HCT116 (cell line): ENCODE measurements around the gene OSER1. TPM values are rescaled to one million over a fixed set of nuclear protein-coding genes. Genes with fewer than 3 reads are reported as not detected.

Source experiments
- ATAC-seq: fragments of 200-7000 bp; cut with Tn5 transposase; 2 replicates; pipeline ENCODE4 v1.9.1; 2020; ENCODE audit warnings: mild to moderate bottlenecking, moderate library complexity
- BruUV-seq: library from RNA; stranded (reverse); fragments of 400-500 nt; replicated peaks from 2 replicates; lab custom pipeline; 2021; lab: Mats Ljungman, UMichigan
- CTCF ChIA-PET: fragments of 300-600 bp; sonication (Branson Sonifier 250); formaldehyde crosslinking; loops from one replicate; lab custom pipeline; 2021; ENCODE audit warnings: antibody characterized with exemption; lab: Charles Lee
- POLR2A ChIA-PET: fragments of 300-600, 350-600 bp; sonication (Branson Sonifier 250); formaldehyde crosslinking; loops from one replicate; lab custom pipeline; 2021; ENCODE audit warnings: antibody characterized with exemption; lab: Charles Lee
- RAD21 ChIA-PET, 2 experiments: fragments of 300-600 bp; sonication (Branson Sonifier 250); formaldehyde crosslinking; loops; one replicate each; lab custom pipeline; 2023; ENCODE audit warnings: low total read pairs in 2 of 2; ENCODE audit not compliant: uncharacterized antibody in 2 of 2, unreplicated experiment in 2 of 2, low non-redundant PET in 1 of 2; lab: Charles Lee
- DNase-seq: peaks from one replicate; pipeline ENCODE4 v3.0.0-alpha.2; 2010; ENCODE audit warnings: low read depth, low spot score
- H2AFZ ChIP-seq: fragments of 200-600 bp; shearing (Covaris generic), sonication (generic); 2 replicates; pipeline ENCODE4 v1.6.1; 2017; ENCODE audit warnings: low read depth, mixed run types, mixed read lengths, antibody characterized with exemption, low read length; ENCODE audit not compliant: poor library complexity, severe bottlenecking
- H3K27ac ChIP-seq: 2 replicates; pipeline ENCODE4 v1.5.1; 2012; ENCODE audit warnings: low read depth, low read length
- H3K27me3 ChIP-seq: fragments of 200-600 bp; sonication (generic); 2 replicates; pipeline ENCODE4 v1.6.1; 2016; ENCODE audit warnings: mixed run types, low read length, mixed read lengths; ENCODE audit not compliant: insufficient read depth
- H3K36me3 ChIP-seq, 2 experiments: fragments of 200-500 bp in 1 of 2; fragments of 200-600 bp in 1 of 2; sonication (Bioruptor generic) in 1 of 2; sonication (generic) in 1 of 2; 2 replicates each; pipeline versions ENCODE4 v1.5.1 to v1.6.1; 2014 to 2016; ENCODE audit warnings: low read length in 2 of 2, inconsistent platforms in 1 of 2, mixed read lengths in 1 of 2, mixed run types in 1 of 2; ENCODE audit not compliant: insufficient read depth in 2 of 2, control insufficient read depth in 1 of 2
- H3K4me1 ChIP-seq, 2 experiments: fragments of 200-600 bp in 1 of 2; sonication (generic) in 1 of 2; 2 replicates each; pipeline versions ENCODE4 v1.5.1 to v1.6.1; 2012 to 2017; ENCODE audit warnings: low read length in 2 of 2, inconsistent platforms in 1 of 2, mild to moderate bottlenecking in 1 of 2, mixed read lengths in 1 of 2, mixed run types in 1 of 2, moderate library complexity in 1 of 2; ENCODE audit not compliant: insufficient read depth in 2 of 2, control insufficient read depth in 1 of 2
- H3K4me2 ChIP-seq: fragments of 200-600 bp; sonication (generic); 2 replicates; pipeline ENCODE4 v1.6.1; 2017; ENCODE audit warnings: mixed run types, low read length, mixed read lengths
- H3K4me3 ChIP-seq, 2 experiments: fragments of 200-600 bp in 1 of 2; sonication (generic) in 1 of 2; replicated peaks in 1 of 2; 2 replicates each; pipeline ENCODE4 v1.5.1; 2011 to 2016; ENCODE audit warnings: low read length in 2 of 2, control low read depth in 1 of 2, low read depth in 1 of 2, mild to moderate bottlenecking in 1 of 2, mixed read lengths in 1 of 2, mixed run types in 1 of 2
- H3K79me2 ChIP-seq: fragments of 200-600 bp; sonication (generic); 2 replicates; pipeline ENCODE4 v1.6.1; 2017; ENCODE audit warnings: mild to moderate bottlenecking, mixed run types, low read length, moderate library complexity, mixed read lengths; ENCODE audit not compliant: insufficient read depth
- H3K9ac ChIP-seq: fragments of 200-600 bp; sonication (generic); 2 replicates; pipeline ENCODE4 v1.6.1; 2016; ENCODE audit warnings: low read length, mixed read lengths
- H3K9me2 ChIP-seq: fragments of 200-600 bp; sonication (generic), shearing (Covaris generic); 2 replicates; pipeline ENCODE4 v1.6.1; 2017; ENCODE audit warnings: mixed run types, mild to moderate bottlenecking, moderate library complexity; ENCODE audit not compliant: insufficient read depth
- H3K9me3 ChIP-seq, 2 experiments: fragments of 200-500 bp in 1 of 2; fragments of 200-600 bp in 1 of 2; sonication (Bioruptor generic) in 1 of 2; sonication (generic) in 1 of 2; 2 replicates each; pipeline ENCODE4 v1.6.1; 2014 to 2017; ENCODE audit warnings: low read length in 2 of 2, mixed read lengths in 2 of 2, inconsistent platforms in 1 of 2, low read depth in 1 of 2, mild to moderate bottlenecking in 1 of 2, mixed run types in 1 of 2, moderate library complexity in 1 of 2; ENCODE audit not compliant: control insufficient read depth in 1 of 2, insufficient read depth in 1 of 2
- H4K20me1 ChIP-seq: fragments of 200-600 bp; sonication (generic), shearing (Covaris generic); 2 replicates; pipeline ENCODE4 v1.6.1; 2017; ENCODE audit warnings: mixed run types, mild to moderate bottlenecking, moderate library complexity; ENCODE audit not compliant: insufficient read depth
- ATF3 ChIP-seq: IDR thresholded peaks from 2 replicates; pipeline ENCODE4 v1.6.1; 2012
- CBX3 ChIP-seq: IDR thresholded peaks from 2 replicates; pipeline ENCODE4 v1.6.1; 2012; ENCODE audit warnings: low read depth
- CEBPB ChIP-seq: IDR thresholded peaks from 2 replicates; pipeline ENCODE4 v1.6.1; 2012; ENCODE audit warnings: low read depth
- CTCF ChIP-seq, 3 experiments: fragments of 200-600 bp in 1 of 3; sonication (generic) in 1 of 3; IDR thresholded peaks in 2 of 3; conservative IDR thresholded peaks in 1 of 3; 2 replicates each; pipeline ENCODE4 v1.5.1; 2012 to 2017; ENCODE audit warnings: low read depth in 2 of 3, low read length in 2 of 3, antibody characterized with exemption in 1 of 3, borderline replicate concordance in 1 of 3, control low read depth in 1 of 3, mild to moderate bottlenecking in 1 of 3, mixed read lengths in 1 of 3, mixed run types in 1 of 3, moderate library complexity in 1 of 3; ENCODE audit not compliant: insufficient read depth in 1 of 3
- EZH2 ChIP-seq: fragments of 200-600 bp; sonication (generic); IDR thresholded peaks from 2 replicates; pipeline ENCODE4 v1.6.1; 2017; ENCODE audit warnings: antibody characterized with exemption, mixed run types
- FOSL1 ChIP-seq: IDR thresholded peaks from 2 replicates; pipeline ENCODE4 v1.6.1; 2012; ENCODE audit warnings: low read depth
- POLR2A ChIP-seq: IDR thresholded peaks from 2 replicates; pipeline ENCODE4 v1.7.0; 2011; ENCODE audit warnings: borderline replicate concordance; ENCODE audit not compliant: insufficient read depth, insufficient read length; ENCODE audit errors: extremely low read depth
- POLR2AphosphoS5 ChIP-seq: IDR thresholded peaks from 2 replicates; pipeline ENCODE4 v1.6.1; 2011; ENCODE audit warnings: mild to moderate bottlenecking, low read depth, low read length, moderate library complexity
- RAD21 ChIP-seq: IDR thresholded peaks from 2 replicates; pipeline ENCODE4 v1.6.1; 2012; ENCODE audit warnings: low read depth, mild to moderate bottlenecking
- TCF7L2 ChIP-seq: IDR thresholded peaks from 2 replicates; pipeline ENCODE4 v1.7.0; 2011; ENCODE audit warnings: borderline replicate concordance, inconsistent platforms; ENCODE audit not compliant: insufficient read depth, insufficient read length; ENCODE audit errors: extremely low read depth
- YY1 ChIP-seq: IDR thresholded peaks from 2 replicates; pipeline ENCODE4 v1.6.1; 2011; ENCODE audit warnings: low read length, low read depth, moderate library complexity, mild to moderate bottlenecking; ENCODE audit not compliant: insufficient replicate concordance; ENCODE audit errors: extremely low read depth
- ZBTB33 ChIP-seq: IDR thresholded peaks from 2 replicates; pipeline ENCODE4 v1.6.1; 2011; ENCODE audit warnings: mild to moderate bottlenecking, low read length, moderate library complexity; ENCODE audit not compliant: insufficient replicate concordance; ENCODE audit errors: extremely low read depth
- ZFX ChIP-seq: fragments of 450-650 bp; IDR thresholded peaks from 2 replicates; pipeline ENCODE4 v1.6.1; 2017
- intact Hi-C: fragments of 100-400 bp; cut with micrococcal nuclease; formaldehyde crosslinking; loops from 2 replicates; pipeline ENCODE4 v1.10.0; 2022
- total RNA-seq: library from RNA; stranded (reverse); gene quantifications from one replicate; pipeline ENCODE4 v1.2.1, GENCODE V29; 2021; ENCODE audit not compliant: unreplicated experiment

The OSER1 gene
- total RNA-seq, 1 experiment from 2014 or later = 28.4 TPM

- no peak for TF ChIP-seq FOSL1
Measured at GRCh38 chr20:44200983-44201382, 9.6 kb downstream of the OSER1 start (continued).

GRCh38 chr20:44200371-44200770 lies 10.2 kb downstream of the OSER1 start:
- Histone ChIP-seq H3K9me3 (no peaks in the 10 kb centered on the region), H3K4me3 (no peak overlapping the region), H2AFZ (no peak overlapping the region), H3K27ac (no peak overlapping the region), H3K79me2 (peaks cover 54% of the 10 kb centered on the region), H3K9ac (no peak overlapping the region), H3K9me2 (no peaks in the 10 kb centered on the region), H3K27me3 (no peaks in the 10 kb centered on the region), H4K20me1 (no peaks in the 10 kb centered on the region), H3K4me2 (no peak overlapping the region), H3K36me3 (peaks cover 40 to 44% of the 10 kb centered on the region in 2 experiments), H3K4me1 (peaks cover 25 to 26% of the 10 kb centered on the region in 2 experiments)
- POLR2A ChIA-PET = no interaction called here
- DNase-seq (no peak), ATAC-seq (no peak)
- intact Hi-C loops = no loop called here
- CTCF ChIA-PET = no interaction called here
- no TSS peak for BruUV-seq
- RAD21 ChIA-PET = no interaction called here
- TF ChIP-seq CTCF (IDR thresholded peaks at IDR 0.05 in 2 of 3, conservative IDR thresholded peaks at IDR 0.05 in 1 of 3; ENCODE audit: borderline replicate concordance in 1 of 3, insufficient read depth in 1 of 3, low read depth in 2 of 3, low read length in 2 of 3) (no peak), ZFX (no peak), ATF3 (no peak), EZH2 (no peak), POLR2A (no peak), TCF7L2 (no peak), CBX3 (no peak), POLR2AphosphoS5 (no peak), CEBPB (no peak), YY1 (no peak), RAD21 (no peak), ZBTB33 (no peak)
